ENCODE results near the gene MPZ.

Gene MPZ

GRCh38 chr1:161304927-161305866, 4.6 kb downstream of the MPZ start:
- no peak overlapping the region for H3K27ac ChIP-seq (ENCODE audit: low read length, poor library complexity, severe bottlenecking)
- DNase-seq, result no peak
- no peaks in the 10 kb centered on the region for H3K9me3 ChIP-seq (ENCODE audit: control insufficient read depth, low read length)
- peak overlapping the region; percentile 24 to 35 for H3K4ac ChIP-seq (ENCODE audit: low read depth in 1 of 2, low read length in 2 of 2)
- H2AFZ ChIP-seq (ENCODE audit: low read depth, low read length), result no peak overlapping the region
- H3K27me3 ChIP-seq (ENCODE audit: control insufficient read depth in 1 of 2, insufficient read depth in 1 of 2, low read length in 2 of 2), result no peaks in the 10 kb centered on the region
- peak overlapping the region; percentile 8 to 52 for H2BK12ac ChIP-seq (ENCODE audit: low read length in 2 of 2)
- H2BK15ac ChIP-seq (ENCODE audit: low read depth, poor library complexity, severe bottlenecking), result peak overlapping the region; percentile 74
- peaks cover 14% of the 10 kb centered on the region for H3K4me1 ChIP-seq (ENCODE audit: control insufficient read depth, insufficient read depth, low read depth, low read length)
- H3K79me1 ChIP-seq (replicated peaks; ENCODE audit: low read length, poor library complexity, severe bottlenecking), result peaks cover 5% of the 10 kb centered on the region
- H3K23ac ChIP-seq (ENCODE audit: low read length in 2 of 2), result no peak overlapping the region
- H2BK5ac ChIP-seq (ENCODE audit: low read depth, low read length, poor library complexity, severe bottlenecking), result no peak overlapping the region
- H3K14ac ChIP-seq (ENCODE audit: low read length in 2 of 2), result no peak overlapping the region
- H2AK5ac ChIP-seq (ENCODE audit: low read length, severe bottlenecking), result no peak overlapping the region
- H4K8ac ChIP-seq (ENCODE audit: low read length), result peak overlapping the region; percentile 77
- peak overlapping the region; percentile 47 to 80 for H3K4me3 ChIP-seq (ENCODE audit: insufficient read depth in 1 of 2, low read depth in 1 of 2, low read length in 2 of 2)
- H3K18ac ChIP-seq (ENCODE audit: low read depth in 1 of 2, low read length in 2 of 2), result peak overlapping the region; percentile 31 to 69
- H3K4me2 ChIP-seq (ENCODE audit: low read length, poor library complexity, severe bottlenecking), result peak overlapping the region; percentile 26
- peak overlapping the region; percentile 45 for H2BK120ac ChIP-seq (ENCODE audit: low read depth, low read length)
- H3K9ac ChIP-seq (ENCODE audit: low read length), result peak overlapping the region; percentile 83
- WGBS, result 32% methylated on average over 15 of the region's 17 CpGs
- H4K91ac ChIP-seq (ENCODE audit: low read length), result peak overlapping the region; percentile 88
- H3K36me3 ChIP-seq (ENCODE audit: control insufficient read depth in 1 of 2, insufficient read depth in 2 of 2, low read depth in 1 of 2, low read length in 2 of 2), result no peaks in the 10 kb centered on the region

DNA sequence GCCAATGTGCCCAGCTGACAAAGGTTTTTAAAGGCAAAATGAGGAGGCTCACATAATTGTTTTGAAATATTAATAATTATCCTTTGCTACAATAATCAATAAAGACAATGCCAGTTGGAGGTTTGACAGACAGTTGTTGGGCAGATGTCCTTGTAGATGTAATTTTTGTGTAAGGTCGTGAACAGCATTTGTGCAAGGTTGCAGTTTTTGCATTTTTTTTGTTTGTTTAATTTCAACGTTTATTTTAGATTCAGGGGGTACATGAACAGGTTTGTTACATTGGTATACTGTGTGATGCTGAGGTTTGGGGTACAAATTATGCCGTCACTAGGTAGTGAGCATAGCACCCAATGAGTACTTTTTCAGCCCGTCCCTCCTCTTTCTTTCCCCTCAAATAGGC, 9.3 kb downstream of the MPZ start:
- no peak overlapping the region for H3K23ac ChIP-seq (ENCODE audit: low read length in 2 of 2)
- H3K36me3 ChIP-seq (ENCODE audit: control insufficient read depth in 1 of 2, insufficient read depth in 2 of 2, low read depth in 1 of 2, low read length in 2 of 2), result no peaks in the 10 kb centered on the region
- no peak overlapping the region for H2BK5ac ChIP-seq (ENCODE audit: low read depth, low read length, poor library complexity, severe bottlenecking)
- H4K8ac ChIP-seq (ENCODE audit: low read length), result no peak overlapping the region
- no peak for DNase-seq
- no peak overlapping the region for H3K14ac ChIP-seq (ENCODE audit: low read length in 2 of 2)
- no peak overlapping the region for H3K4me3 ChIP-seq (ENCODE audit: insufficient read depth in 1 of 2, low read depth in 1 of 2, low read length in 2 of 2)
- no peak overlapping the region for H2BK12ac ChIP-seq (ENCODE audit: low read length in 2 of 2)
- H2BK120ac ChIP-seq (ENCODE audit: low read depth, low read length), result no peak overlapping the region
- no peak overlapping the region for H3K9ac ChIP-seq (ENCODE audit: low read length)
- H3K4me2 ChIP-seq (ENCODE audit: low read length, poor library complexity, severe bottlenecking), result no peak overlapping the region
- no peaks in the 10 kb centered on the region for H3K9me3 ChIP-seq (ENCODE audit: control insufficient read depth, low read length)
- H2AK5ac ChIP-seq (ENCODE audit: low read length, severe bottlenecking), result no peak overlapping the region
- no peak overlapping the region for H4K91ac ChIP-seq (ENCODE audit: low read length)
- peaks cover 4% of the 10 kb centered on the region for H3K79me1 ChIP-seq (replicated peaks; ENCODE audit: low read length, poor library complexity, severe bottlenecking)
- no peak overlapping the region for H2BK15ac ChIP-seq (ENCODE audit: low read depth, poor library complexity, severe bottlenecking)
- H2AFZ ChIP-seq (ENCODE audit: low read depth, low read length), result no peak overlapping the region
- peaks cover 4% of the 10 kb centered on the region for H3K4me1 ChIP-seq (ENCODE audit: control insufficient read depth, insufficient read depth, low read depth, low read length)
- 100% methylated on average over 3 of the region's 4 CpGs for WGBS
- H3K27me3 ChIP-seq (ENCODE audit: control insufficient read depth in 1 of 2, insufficient read depth in 1 of 2, low read length in 2 of 2), result no peaks in the 10 kb centered on the region
- no peak overlapping the region for H3K27ac ChIP-seq (ENCODE audit: low read length, poor library complexity, severe bottlenecking)
- H3K18ac ChIP-seq (ENCODE audit: low read depth in 1 of 2, low read length in 2 of 2), result no peak overlapping the region
- no peak overlapping the region for H3K4ac ChIP-seq (ENCODE audit: low read depth in 1 of 2, low read length in 2 of 2)

- no peak overlapping the region for H2AFZ ChIP-seq (ENCODE audit: low read depth, low read length)
- H3K9me3 ChIP-seq (ENCODE audit: control insufficient read depth, low read length), result no peaks in the 10 kb centered on the region
- H4K8ac ChIP-seq (ENCODE audit: low read length), result peak overlapping the region; percentile 60
- H3K23ac ChIP-seq (ENCODE audit: low read length in 2 of 2), result no peak overlapping the region
- no peak overlapping the region for H3K4me2 ChIP-seq (ENCODE audit: low read length, poor library complexity, severe bottlenecking)
- H3K79me1 ChIP-seq (replicated peaks; ENCODE audit: low read length, poor library complexity, severe bottlenecking), result no peaks in the 10 kb centered on the region
- H3K9ac ChIP-seq (ENCODE audit: low read length), result no peak overlapping the region
- no peak overlapping the region for H2AK5ac ChIP-seq (ENCODE audit: low read length, severe bottlenecking)
- H3K4me1 ChIP-seq (ENCODE audit: control insufficient read depth, insufficient read depth, low read depth, low read length), result no peaks in the 10 kb centered on the region
- no peak overlapping the region for H2BK12ac ChIP-seq (ENCODE audit: low read length in 2 of 2)
- 75% methylated on average over 5 of the region's 9 CpGs for WGBS
- no peak overlapping the region for H2BK15ac ChIP-seq (ENCODE audit: low read depth, poor library complexity, severe bottlenecking)
- H3K27ac ChIP-seq (ENCODE audit: low read length, poor library complexity, severe bottlenecking), result no peak overlapping the region
- H3K4ac ChIP-seq (ENCODE audit: low read depth in 1 of 2, low read length in 2 of 2), result no peak overlapping the region
- no peak overlapping the region for H2BK120ac ChIP-seq (ENCODE audit: low read depth, low read length)
- no peak for DNase-seq
- no peak overlapping the region for H3K4me3 ChIP-seq (ENCODE audit: insufficient read depth in 1 of 2, low read depth in 1 of 2, low read length in 2 of 2)
- no peak overlapping the region for H3K18ac ChIP-seq (ENCODE audit: low read depth in 1 of 2, low read length in 2 of 2)
- no peak overlapping the region for H3K14ac ChIP-seq (ENCODE audit: low read length in 2 of 2)
- no peaks in the 10 kb centered on the region for H3K27me3 ChIP-seq (ENCODE audit: control insufficient read depth in 1 of 2, insufficient read depth in 1 of 2, low read length in 2 of 2)
- no peak overlapping the region for H2BK5ac ChIP-seq (ENCODE audit: low read depth, low read length, poor library complexity, severe bottlenecking)
- no peak overlapping the region for H4K91ac ChIP-seq (ENCODE audit: low read length)
- no peaks in the 10 kb centered on the region for H3K36me3 ChIP-seq (ENCODE audit: control insufficient read depth in 1 of 2, insufficient read depth in 2 of 2, low read depth in 1 of 2, low read length in 2 of 2)
Observed at GRCh38 chr1:161299347-161299746, 10.4 kb downstream of the MPZ start.

GRCh38 chr1:161298116-161298515, 11.7 kb downstream of the MPZ start:
- no peak overlapping the region for H3K4me2 ChIP-seq (ENCODE audit: low read length, poor library complexity, severe bottlenecking)
- H3K36me3 ChIP-seq (ENCODE audit: control insufficient read depth in 1 of 2, insufficient read depth in 2 of 2, low read depth in 1 of 2, low read length in 2 of 2), result no peaks in the 10 kb centered on the region
- no peak overlapping the region for H4K8ac ChIP-seq (ENCODE audit: low read length)
- H3K4me1 ChIP-seq (ENCODE audit: control insufficient read depth, insufficient read depth, low read depth, low read length), result no peaks in the 10 kb centered on the region
- H3K14ac ChIP-seq (ENCODE audit: low read length in 2 of 2), result no peak overlapping the region
- H2BK120ac ChIP-seq (ENCODE audit: low read depth, low read length), result no peak overlapping the region
- DNase-seq, result no peak
- H2AK5ac ChIP-seq (ENCODE audit: low read length, severe bottlenecking), result no peak overlapping the region
- H2BK5ac ChIP-seq (ENCODE audit: low read depth, low read length, poor library complexity, severe bottlenecking), result no peak overlapping the region
- WGBS, result 96% methylated on average over 6 of the region's 6 CpGs
- no peaks in the 10 kb centered on the region for H3K27me3 ChIP-seq (ENCODE audit: control insufficient read depth in 1 of 2, insufficient read depth in 1 of 2, low read length in 2 of 2)
- no peak overlapping the region for H2BK12ac ChIP-seq (ENCODE audit: low read length in 2 of 2)
- no peak overlapping the region for H3K18ac ChIP-seq (ENCODE audit: low read depth in 1 of 2, low read length in 2 of 2)
- H2AFZ ChIP-seq (ENCODE audit: low read depth, low read length), result no peak overlapping the region
- no peaks in the 10 kb centered on the region for H3K9me3 ChIP-seq (ENCODE audit: control insufficient read depth, low read length)
- H3K4me3 ChIP-seq (ENCODE audit: insufficient read depth in 1 of 2, low read depth in 1 of 2, low read length in 2 of 2), result no peak overlapping the region
- no peaks in the 10 kb centered on the region for H3K79me1 ChIP-seq (replicated peaks; ENCODE audit: low read length, poor library complexity, severe bottlenecking)
- no peak overlapping the region for H3K27ac ChIP-seq (ENCODE audit: low read length, poor library complexity, severe bottlenecking)
- no peak overlapping the region for H2BK15ac ChIP-seq (ENCODE audit: low read depth, poor library complexity, severe bottlenecking)
- H3K9ac ChIP-seq (ENCODE audit: low read length), result no peak overlapping the region
- no peak overlapping the region for H3K23ac ChIP-seq (ENCODE audit: low read length in 2 of 2)
- no peak overlapping the region for H3K4ac ChIP-seq (ENCODE audit: low read depth in 1 of 2, low read length in 2 of 2)
- H4K91ac ChIP-seq (ENCODE audit: low read length), result no peak overlapping the region
